WI38 (cell line): ENCODE measurements around the gene DNAAF5.
"Not testable (repeated sequence)": the region's sequence is repeated elsewhere in the genome, so short reads cannot be mapped to it uniquely, and the experiment has no call there.

Experiments used
- H3K4me3 ChIP-seq: 2 replicates; pipeline ENCODE4 v1.5.1; 2011; ENCODE audit warnings: low read depth, mild to moderate bottlenecking, control low read depth, low read length
- TF ChIP-seq, protein P1 (sequence below): IDR thresholded peaks from 2 replicates; pipeline ENCODE4 v1.5.1; 2012; ENCODE audit warnings: low read depth, mild to moderate bottlenecking, control low read depth, low read length

DNAAF5 gene

DNA sequence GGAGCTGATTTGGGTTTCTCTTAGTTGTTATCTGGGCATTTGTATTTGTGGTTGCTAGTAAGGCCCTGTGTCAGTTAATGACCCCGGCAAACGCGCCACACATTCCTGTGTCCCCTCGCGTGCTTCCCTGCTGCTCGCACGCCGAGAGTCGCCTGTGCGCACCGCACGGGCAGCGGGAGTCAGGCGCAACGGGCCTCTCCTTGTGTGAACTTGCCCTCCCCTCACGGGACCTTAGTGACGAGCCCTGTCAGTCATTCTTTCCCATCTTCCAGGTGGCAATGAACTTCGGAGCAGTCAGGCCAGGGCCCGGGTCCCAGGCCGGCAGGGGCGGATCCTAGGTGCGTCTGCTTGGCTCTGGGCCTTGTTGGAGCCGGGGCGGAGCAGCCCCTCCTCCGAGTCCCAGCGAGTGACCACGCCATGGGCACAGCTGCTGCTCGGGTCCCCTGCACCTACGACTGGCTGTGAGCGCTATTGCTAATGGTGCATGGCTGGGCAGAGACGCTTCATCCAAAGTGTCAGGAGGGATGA is 13.0 kb downstream of the DNAAF5 start:
- TF ChIP-seq, protein P1, sequence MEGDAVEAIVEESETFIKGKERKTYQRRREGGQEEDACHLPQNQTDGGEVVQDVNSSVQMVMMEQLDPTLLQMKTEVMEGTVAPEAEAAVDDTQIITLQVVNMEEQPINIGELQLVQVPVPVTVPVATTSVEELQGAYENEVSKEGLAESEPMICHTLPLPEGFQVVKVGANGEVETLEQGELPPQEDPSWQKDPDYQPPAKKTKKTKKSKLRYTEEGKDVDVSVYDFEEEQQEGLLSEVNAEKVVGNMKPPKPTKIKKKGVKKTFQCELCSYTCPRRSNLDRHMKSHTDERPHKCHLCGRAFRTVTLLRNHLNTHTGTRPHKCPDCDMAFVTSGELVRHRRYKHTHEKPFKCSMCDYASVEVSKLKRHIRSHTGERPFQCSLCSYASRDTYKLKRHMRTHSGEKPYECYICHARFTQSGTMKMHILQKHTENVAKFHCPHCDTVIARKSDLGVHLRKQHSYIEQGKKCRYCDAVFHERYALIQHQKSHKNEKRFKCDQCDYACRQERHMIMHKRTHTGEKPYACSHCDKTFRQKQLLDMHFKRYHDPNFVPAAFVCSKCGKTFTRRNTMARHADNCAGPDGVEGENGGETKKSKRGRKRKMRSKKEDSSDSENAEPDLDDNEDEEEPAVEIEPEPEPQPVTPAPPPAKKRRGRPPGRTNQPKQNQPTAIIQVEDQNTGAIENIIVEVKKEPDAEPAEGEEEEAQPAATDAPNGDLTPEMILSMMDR = no peak
- H3K4me3 ChIP-seq = no peak overlapping the region

DNA sequence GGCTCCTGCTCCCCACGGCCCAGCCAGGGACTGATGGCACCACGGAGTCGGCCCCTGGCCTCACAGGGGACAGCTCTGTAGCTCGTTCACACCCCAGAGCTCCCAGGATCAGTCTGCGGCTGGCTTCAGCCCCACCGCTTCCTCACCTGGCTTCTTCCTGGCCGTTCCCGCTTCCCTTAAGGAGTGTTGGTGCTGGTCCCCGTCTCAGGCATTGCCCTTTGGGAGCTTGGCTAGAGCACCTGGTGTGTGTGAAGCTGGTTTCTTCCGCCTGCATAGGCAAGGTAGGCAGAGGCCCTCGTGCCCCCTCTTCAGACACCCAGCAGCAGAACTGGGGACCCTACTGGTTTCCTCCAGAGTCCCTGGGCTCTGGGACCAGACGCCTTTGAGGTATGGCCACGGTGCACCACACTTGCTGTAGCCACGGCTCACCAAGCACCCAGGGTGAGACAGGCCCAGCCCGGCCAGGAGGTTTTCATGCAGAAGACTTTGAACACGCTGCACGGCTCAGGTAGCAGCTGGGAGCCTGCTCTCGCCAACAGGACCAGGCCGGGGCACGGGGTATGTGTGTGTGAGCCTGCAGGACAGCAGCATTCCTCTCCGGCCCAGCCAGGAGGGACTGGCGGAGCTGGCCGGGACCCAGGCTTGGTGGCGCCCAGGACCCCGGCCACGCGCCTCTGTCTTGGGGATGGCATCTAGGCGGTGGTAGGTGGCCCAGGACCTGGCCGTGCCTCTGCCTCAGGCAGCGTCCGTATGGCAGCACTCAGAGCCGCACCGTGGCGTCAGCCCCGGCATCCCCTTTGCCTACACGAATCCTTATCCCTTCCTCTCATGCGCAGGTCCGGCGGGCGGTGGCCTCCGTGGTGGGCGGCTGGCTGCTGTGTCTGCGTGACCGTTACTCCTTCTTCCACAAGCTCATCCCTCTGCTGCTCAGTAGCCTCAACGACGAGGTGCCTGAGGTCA is 13.8 kb downstream of the DNAAF5 start:
- no peak overlapping the region for H3K4me3 ChIP-seq
- TF ChIP-seq, protein P1 = no peak

DNA sequence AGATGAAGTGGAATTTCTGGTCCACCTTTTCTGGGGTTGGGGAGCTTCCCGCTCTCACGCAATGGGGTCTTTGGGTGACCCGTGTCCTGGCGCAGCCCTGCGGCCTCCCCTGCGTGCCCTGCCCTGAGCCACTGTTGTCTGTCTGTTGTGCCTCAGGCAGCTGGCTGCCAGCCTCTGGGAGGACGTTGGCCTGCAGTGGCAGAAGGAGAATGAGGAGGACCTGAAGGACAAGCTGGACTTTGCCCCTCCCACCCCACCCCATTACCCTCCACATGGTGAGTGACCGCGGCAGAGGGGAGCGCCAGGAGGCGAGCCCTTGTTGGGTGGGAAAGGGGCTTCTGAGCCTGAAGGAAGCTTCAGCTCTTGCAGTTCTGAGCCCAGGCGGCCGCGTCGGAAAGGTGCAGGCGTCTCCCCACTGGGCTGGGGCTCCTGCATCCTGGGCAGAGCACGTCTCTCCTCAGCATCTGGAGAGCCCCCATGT is 14.7 kb downstream of the DNAAF5 start:
- TF ChIP-seq, protein P1 = no peak

DNA sequence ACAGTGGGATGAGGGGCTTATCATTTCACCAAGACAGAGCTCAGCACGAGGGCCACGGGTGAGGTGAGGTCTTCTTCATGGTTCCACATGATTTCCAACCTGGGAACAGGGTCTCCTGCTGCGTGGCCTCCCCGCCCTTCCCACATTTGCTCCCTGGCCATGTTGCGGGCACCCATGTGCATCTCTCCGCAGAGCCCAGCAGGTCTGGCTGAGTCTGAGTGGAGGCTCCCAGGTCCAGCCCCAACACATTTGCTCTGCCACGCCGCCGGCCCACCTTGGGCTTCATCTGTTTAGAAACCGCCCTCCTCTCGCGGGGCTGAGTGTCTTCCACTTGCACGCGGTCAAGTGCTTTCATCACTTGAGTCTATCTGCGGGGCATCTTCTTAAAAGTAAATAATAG is 15.4 kb downstream of the DNAAF5 start:
- TF ChIP-seq, protein P1 = no peak
- no peak overlapping the region for H3K4me3 ChIP-seq

More for the DNA sequence above, 14.7 kb downstream of the DNAAF5 start:
- H3K4me3 ChIP-seq = no peak overlapping the region

DNA sequence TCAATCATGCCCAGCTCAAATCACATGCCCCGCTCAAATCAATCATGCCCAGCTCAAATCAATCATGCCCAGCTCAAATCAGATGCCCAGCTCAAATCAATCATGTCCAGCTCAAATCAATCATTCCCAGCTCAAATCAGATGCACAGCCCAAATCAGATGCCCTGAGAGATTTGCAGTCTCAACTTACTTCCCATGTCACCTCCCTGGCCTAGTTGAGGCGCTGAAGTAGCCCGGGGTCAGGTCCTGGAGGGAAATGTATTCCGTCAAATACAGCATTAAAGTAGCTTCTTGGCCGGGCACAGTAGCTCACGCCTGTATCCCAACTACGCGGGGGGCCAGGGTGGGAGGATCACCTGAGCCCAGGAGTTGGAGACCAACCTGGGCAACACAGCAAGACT is 16.3 kb downstream of the DNAAF5 start:
- no peak overlapping the region for H3K4me3 ChIP-seq
- TF ChIP-seq, protein P1 = no peak

DNA sequence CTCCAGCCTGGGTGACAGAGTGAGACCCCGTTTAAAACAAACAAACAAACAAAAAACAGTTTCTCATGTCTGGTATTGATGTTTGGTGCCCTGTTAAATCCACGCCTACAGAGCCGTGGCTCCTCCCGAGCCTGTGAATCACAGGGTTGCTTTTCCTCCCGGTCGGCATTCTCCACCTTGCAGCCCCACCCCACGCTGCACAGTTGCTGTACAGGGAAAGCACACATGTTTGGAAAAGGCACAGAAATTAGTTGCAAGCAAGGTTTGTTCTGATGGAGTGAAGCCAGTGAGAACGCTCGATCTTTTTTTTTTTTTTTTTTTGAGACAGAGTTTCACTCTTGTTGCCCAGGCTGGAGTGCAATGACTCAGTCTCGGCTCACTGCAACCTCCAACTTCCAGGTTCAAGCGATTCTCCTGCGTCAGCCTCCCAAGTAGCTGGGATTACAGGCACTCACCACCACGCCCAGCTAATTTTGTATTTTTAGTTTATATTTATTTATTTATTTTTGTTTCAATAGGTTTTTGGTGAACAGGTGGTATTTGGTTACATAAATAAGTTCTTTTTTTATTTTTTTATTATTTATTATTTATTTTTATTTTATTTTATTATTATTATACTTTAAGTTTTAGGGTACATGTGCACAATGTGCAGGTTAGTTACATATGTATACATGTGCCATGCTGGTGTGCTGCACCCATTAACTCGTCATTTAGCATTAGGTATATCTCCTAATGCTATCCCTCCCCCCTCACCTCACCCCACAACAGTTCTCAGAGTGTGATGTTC is 17.0 kb downstream of the DNAAF5 start:
- H3K4me3 ChIP-seq = not testable (repeated sequence)

DNA sequence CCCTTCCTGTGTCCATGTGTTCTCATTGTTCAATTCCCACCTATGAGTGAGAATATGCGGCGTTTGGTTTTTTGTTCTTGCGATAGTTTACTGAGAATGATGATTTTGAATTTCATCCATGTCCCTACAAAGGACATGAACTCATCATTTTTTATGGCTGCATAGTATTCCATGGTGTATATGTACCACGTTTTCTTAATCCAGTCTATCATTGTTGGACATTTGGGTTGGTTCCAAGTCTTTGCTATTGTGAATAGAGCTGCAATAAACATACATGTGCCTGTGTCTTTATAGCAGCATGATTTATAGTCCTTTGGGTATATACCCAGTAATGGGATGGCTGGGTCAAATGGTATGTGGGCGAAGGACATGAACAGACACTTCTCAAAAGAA is 17.6 kb downstream of the DNAAF5 start:
- H3K4me3 ChIP-seq = not testable (repeated sequence)

DNA sequence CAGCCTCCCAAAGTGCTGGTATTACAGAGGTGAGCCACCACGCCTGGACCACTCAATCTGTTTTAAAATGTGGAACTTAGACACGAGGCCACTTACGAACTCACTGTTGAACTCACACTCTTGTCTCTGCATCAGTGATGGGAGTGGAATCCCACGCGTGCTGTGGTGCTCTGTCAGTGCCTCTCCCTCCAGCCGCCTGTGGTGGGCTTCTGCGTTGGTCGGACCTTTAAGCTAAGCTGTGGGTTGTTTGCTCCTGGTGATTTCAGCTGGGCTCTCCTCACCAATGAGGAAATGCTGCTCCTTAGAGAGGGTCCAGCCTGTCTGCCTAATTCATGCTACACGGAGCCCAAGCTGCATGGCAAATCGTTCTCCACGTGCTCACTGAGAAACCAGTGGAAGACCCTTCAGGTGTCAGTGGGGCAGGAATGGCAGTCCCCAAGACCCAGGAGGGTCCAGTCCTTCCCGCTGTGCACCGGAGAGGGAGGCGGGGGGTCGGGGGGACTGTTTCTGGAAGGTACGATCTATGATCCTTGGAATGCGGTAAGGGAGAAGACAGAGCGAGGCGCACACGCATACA is 18.4 kb downstream of the DNAAF5 start:
- no peak overlapping the region for H3K4me3 ChIP-seq

More for the DNA sequence above, 18.4 kb downstream of the DNAAF5 start:
- TF ChIP-seq, protein P1 = no peak
